Mesothelial cell of epicardium (in vitro differentiated cells): ENCODE measurements around the gene KLHL29. TPM values are rescaled to one million over a fixed set of nuclear protein-coding genes. Genes with fewer than 3 reads are reported as not detected.
"Not testable (repeated sequence)": the region's sequence is repeated elsewhere in the genome, so short reads cannot be mapped to it uniquely, and the experiment has no call there.

Source experiments
- DNase-seq, 2 experiments: peaks; one replicate each; pipeline ENCODE4 v3.0.0; 2021; ENCODE audit warnings: low spot score in 2 of 2; ENCODE audit not compliant: unreplicated experiment in 2 of 2
- H3K27ac Mint-ChIP-seq: 2 replicates; pipeline ENCODE4 v1.8.0; 2021; ENCODE audit warnings: mixed read lengths
- H3K27me3 Mint-ChIP-seq: 2 replicates; pipeline ENCODE4 v1.8.0; 2021; ENCODE audit warnings: low read depth, mixed read lengths
- H3K36me3 Mint-ChIP-seq: 2 replicates; pipeline ENCODE4 v1.8.0; 2021; ENCODE audit warnings: mixed read lengths
- H3K4me1 Mint-ChIP-seq: 2 replicates; pipeline ENCODE4 v1.8.0; 2021; ENCODE audit warnings: mixed read lengths
- H3K4me3 Mint-ChIP-seq: 2 replicates; pipeline ENCODE4 v1.8.0; 2021; ENCODE audit warnings: mild to moderate bottlenecking, moderate library complexity, mixed read lengths
- H3K9me3 Mint-ChIP-seq: 2 replicates; pipeline ENCODE4 v1.8.0; 2021; ENCODE audit warnings: mixed read lengths
- CTCF ChIP-seq: fragments of 200-600 bp; sonication (generic); IDR thresholded peaks from one replicate; pipeline ENCODE4 v1.5.0; 2021; ENCODE audit warnings: antibody characterized with exemption; ENCODE audit not compliant: unreplicated experiment
- total RNA-seq: library from RNA; stranded (reverse); gene quantifications from 3 replicates; pipeline ENCODE4 v1.2.1, GENCODE V29; 2021

Gene KLHL29
- total RNA-seq, 1 donor from 2014 or later = 28.3 TPM

- H3K9me3 Mint-ChIP-seq = peaks cover 34% of the 10 kb centered on the region
- H3K36me3 Mint-ChIP-seq = peaks cover 38% of the 10 kb centered on the region
- H3K4me3 Mint-ChIP-seq = no peak overlapping the region
- H3K4me1 Mint-ChIP-seq = no peaks in the 10 kb centered on the region
- TF ChIP-seq CTCF = no peak
- no peaks in the 10 kb centered on the region for H3K27me3 Mint-ChIP-seq
- no peak overlapping the region for H3K27ac Mint-ChIP-seq
- DNase-seq = no peak
These were observed 336.5 kb downstream of the KLHL29 start for GRCh38 chr2:23721454-23721826.

DNA sequence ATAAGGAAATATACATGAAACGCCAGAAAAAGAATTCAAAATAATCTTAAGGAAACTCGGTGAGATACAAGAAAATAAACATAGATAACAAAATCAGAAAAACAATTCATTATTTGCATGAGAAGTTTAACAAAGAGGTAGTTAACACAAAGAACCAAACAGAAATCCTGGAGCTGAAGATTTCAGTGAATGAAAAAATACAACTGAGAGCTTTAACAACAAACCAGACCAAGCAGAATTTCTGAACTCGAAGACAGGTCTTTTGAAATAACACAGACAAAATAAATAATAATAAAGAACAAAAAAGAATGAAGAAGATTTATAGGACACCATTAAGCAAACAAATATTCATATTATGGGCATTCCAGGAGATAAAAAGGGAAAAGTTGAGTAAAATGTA is 337.3 kb downstream of the KLHL29 start:
- no peaks in the 10 kb centered on the region for H3K27me3 Mint-ChIP-seq
- H3K27ac Mint-ChIP-seq = no peak overlapping the region
- H3K4me1 Mint-ChIP-seq = no peaks in the 10 kb centered on the region
- no peak overlapping the region for H3K4me3 Mint-ChIP-seq
- H3K9me3 Mint-ChIP-seq = peaks cover 37% of the 10 kb centered on the region
- peaks cover 43% of the 10 kb centered on the region for H3K36me3 Mint-ChIP-seq
- no peak for TF ChIP-seq CTCF
- DNase-seq = no peak

DNA sequence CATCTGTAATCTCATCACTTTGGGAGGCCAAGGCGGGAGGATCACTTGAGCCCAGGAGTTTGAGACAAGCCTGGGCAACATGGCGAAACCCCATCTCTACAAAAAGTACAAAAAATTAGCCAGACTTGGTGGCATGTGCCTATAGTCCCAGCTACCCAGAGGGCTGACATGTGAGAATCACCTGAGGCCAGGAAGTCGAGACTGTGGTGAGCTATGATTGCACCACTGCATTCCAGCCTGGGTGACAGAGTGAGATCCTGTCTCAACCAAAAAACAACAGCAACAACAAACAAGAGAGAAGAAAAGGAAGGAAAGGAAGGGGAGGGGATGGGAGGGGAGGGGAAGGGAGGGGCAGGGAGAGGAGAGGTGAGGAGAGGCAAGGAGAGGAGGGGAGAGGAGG is 338.1 kb downstream of the KLHL29 start:
- peaks cover 44% of the 10 kb centered on the region for H3K36me3 Mint-ChIP-seq
- not testable (repeated sequence) for DNase-seq, H3K4me3 Mint-ChIP-seq, H3K4me1 Mint-ChIP-seq, H3K27me3 Mint-ChIP-seq, H3K27ac Mint-ChIP-seq
- peaks cover 42% of the 10 kb centered on the region for H3K9me3 Mint-ChIP-seq

DNA sequence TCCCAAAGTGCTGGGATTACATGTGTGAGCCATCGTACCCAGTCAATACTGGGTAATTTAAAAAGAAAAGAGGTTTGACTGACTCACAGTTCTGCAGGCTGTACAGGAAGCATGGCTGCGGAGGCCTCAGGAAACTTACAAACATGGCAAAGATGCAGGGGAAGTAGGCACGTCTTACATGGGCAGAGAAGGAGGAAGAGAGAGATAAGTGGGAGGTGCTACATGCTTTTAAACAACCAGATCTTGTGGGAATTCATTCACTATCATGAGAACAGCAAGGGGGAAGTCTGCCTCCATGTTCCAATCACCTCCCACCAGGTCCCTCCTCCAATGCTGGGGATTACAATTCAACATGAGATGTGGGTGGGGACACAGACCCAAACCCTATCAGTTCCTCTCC is 349.4 kb downstream of the KLHL29 start:
- DNase-seq = no peak
- H3K27me3 Mint-ChIP-seq = no peaks in the 10 kb centered on the region
- peaks cover 16% of the 10 kb centered on the region for H3K9me3 Mint-ChIP-seq
- H3K4me3 Mint-ChIP-seq = no peak overlapping the region
- peaks cover 41% of the 10 kb centered on the region for H3K36me3 Mint-ChIP-seq
- TF ChIP-seq CTCF = no peak
- no peak overlapping the region for H3K27ac Mint-ChIP-seq
- peaks cover 3% of the 10 kb centered on the region for H3K4me1 Mint-ChIP-seq

GRCh38 chr2:23736783-23737182 is 351.8 kb downstream of the KLHL29 start:
- not testable (repeated sequence) for H3K4me1 Mint-ChIP-seq, H3K27ac Mint-ChIP-seq, H3K27me3 Mint-ChIP-seq, DNase-seq, H3K4me3 Mint-ChIP-seq
- peaks cover 43% of the 10 kb centered on the region for H3K36me3 Mint-ChIP-seq
- H3K9me3 Mint-ChIP-seq = peaks cover 16% of the 10 kb centered on the region

DNA sequence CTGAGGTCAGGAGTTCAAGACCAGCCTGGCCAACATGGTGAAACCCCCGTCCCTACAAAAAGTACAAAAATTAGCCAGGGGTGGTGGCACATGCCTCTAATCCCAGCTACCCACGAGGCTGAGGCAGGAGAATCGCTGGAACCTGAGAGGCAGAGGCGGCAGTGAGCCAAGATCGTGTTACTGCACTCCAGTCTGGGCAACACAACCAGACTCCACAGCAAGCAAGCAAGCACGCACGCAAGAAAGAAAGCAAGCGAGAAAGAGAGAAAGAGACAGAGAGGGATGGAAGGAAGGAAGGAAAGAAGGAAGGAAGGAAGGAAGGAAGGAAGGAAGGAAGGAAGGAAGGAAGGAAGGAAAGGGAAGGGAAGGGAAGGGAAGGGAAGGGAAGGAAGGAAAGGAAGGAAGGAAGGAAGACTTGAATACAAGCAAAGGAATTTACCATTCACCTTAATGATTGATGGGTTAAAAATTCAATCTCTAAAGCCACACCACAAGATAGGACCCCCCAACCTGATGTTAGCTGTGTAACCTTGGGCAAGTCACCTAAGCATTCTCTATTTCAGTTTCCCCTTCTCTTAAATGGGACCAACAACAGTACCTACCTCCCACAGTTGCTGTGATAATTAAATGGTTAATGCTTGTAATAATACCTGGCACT is 360.2 kb downstream of the KLHL29 start:
- TF ChIP-seq CTCF = no peak
- Mint-ChIP-seq H3K27ac (no peak overlapping the region), H3K4me1 (no peaks in the 10 kb centered on the region)

DNA sequence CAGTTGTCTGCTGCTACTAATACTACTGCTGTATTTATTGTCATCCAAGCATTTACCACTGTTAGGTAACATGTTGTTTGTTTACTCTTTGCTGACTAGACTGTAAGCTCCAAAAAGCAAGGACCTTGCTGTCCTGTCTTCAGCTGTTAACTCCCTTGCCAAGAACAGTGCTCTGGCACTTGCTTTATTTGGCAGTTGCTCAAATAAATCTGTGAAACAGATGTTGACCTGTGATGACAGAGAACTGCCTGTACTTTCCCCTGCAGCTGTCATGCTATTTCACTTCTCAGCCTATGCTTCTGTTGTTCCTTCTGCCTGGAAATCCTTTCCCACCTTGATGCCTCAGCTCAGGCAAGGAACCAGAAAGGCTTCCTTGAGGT is 360.7 kb downstream of the KLHL29 start:
- H3K36me3 Mint-ChIP-seq = peaks cover 16% of the 10 kb centered on the region
- no peaks in the 10 kb centered on the region for H3K4me1 Mint-ChIP-seq
- no peaks in the 10 kb centered on the region for H3K27me3 Mint-ChIP-seq
- no peaks in the 10 kb centered on the region for H3K9me3 Mint-ChIP-seq
- no peak for DNase-seq
- TF ChIP-seq CTCF = no peak
- H3K4me3 Mint-ChIP-seq = no peak overlapping the region
- no peak overlapping the region for H3K27ac Mint-ChIP-seq

More for the DNA sequence above, 360.2 kb downstream of the KLHL29 start:
- no peak for DNase-seq
- Mint-ChIP-seq H3K9me3 (no peaks in the 10 kb centered on the region), H3K4me3 (no peak overlapping the region), H3K36me3 (peaks cover 14% of the 10 kb centered on the region), H3K27me3 (no peaks in the 10 kb centered on the region)
